Measurements from ENCODE around the gene EHD1.
"Not testable (repeated sequence)": the region's sequence is repeated elsewhere in the genome, so short reads cannot be mapped to it uniquely, and the experiment has no call there.

The EHD1 gene

DNA sequence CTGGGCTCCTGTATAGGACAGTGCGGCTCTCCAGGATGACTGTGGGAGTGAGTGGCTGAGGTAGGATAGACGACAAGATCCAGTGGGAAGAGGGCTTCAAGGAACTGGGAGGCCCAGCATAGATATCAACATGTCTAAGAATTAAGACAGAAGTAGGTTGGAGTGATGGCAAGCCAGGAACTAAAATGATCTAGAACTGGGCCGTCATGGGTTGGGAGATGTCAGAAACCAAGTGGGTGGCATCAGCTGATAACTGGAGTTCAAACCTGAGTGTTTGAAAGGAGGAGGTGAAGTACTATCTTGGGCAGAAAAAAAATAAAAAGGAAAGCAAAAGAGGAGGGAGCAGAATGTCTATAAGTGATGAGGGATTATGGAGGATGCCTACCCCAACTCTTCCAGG, 60.9 kb downstream of the EHD1 start:
- DNase-seq = no peak

GRCh38 chr11:64815433-64815832, 63.0 kb downstream of the EHD1 start:
- not testable (repeated sequence) for DNase-seq

DNA sequence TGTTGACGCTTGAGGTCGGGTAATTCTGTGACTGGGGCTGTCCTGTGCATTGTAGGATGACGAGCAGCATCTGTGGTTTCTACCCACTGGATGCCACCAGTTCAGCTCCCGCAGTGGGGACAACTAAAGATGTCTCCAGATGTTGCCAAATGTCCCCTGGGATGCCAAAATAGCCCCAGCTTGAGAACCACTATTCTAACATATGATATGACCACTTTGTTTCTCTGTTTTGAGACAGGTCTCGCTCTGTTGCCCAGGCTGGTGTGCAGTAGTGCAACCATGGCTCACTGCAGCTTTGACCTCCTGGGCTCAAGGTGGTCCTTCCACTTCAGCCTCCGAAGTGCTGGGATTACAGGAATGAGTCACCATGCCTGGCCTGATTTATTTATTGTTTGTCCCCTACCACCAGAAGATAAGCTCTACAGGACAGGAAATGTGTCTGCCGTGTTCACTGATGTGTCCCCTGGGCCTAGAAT, 63.7 kb downstream of the EHD1 start:
- no peak for DNase-seq

DNA sequence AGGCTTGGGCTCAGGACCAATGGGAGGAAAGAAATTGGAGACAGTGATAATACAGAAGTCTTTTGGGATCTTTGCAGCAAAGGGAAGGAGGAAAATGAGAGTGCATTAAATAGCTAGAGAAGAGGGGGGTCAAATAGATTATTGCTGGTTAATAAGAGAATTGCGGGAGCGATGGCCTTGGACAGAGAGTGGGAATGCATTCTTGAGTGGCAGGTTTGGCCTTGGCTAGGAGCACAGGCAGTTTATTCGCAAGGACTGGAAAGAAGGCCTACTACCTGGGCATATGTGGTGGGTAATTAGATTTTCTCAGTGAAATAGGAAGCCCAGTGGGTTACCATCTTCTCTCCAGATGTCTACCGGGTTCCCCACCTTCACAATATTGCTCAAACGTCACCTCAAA, 64.6 kb downstream of the EHD1 start:
- DNase-seq = no peak

DNA sequence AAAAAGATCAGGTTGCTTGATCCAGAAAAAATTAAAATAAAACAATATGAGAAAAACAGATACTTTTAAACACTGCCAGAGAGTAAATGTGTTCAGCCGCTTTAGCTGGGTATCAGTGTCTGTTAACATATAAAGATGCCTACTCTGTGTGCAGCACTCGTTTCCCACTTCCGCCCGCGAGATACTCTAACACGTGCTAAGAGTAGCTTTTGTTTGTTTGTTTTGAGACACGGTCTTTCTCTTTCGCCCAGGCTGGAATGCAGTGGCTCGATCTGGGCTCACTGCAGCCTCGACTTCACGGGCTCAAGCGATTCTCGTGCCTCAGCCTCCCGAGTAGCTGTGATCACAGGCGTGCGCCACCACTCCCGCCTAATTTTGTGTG, 67.5 kb downstream of the EHD1 start:
- DNase-seq = no peak

DNA sequence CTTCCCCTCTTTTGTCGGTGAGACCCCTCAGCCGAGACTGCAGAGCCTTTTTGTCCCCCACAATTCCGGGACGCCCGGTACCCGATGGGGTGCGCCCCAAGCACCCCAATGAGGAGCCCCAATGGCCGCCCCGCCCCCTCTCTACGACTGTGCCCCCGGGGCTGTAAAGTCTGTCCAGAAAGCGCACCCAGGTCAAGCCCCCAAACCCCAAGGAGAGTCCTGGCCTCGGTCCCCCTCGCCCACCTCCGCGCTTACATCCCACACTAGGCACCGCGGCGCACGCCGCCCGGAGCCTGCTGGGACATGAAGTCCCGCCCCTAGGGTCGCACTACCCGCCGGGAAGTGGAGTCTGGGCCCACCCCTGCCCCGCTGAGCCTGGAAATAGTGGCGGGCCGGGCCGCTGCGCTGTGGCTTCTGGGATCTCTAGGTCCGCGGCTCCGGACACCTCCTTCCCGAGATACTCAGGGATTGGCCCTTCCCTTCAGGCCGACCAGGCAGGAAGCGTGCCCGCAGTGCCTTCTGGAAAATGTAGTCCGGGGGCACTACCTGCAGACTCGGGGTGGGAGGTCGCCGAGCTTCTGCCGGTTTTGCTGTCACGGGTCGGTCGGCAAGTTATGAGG, 68.0 kb downstream of the EHD1 start, which contains the start of gene MEN1:
TSS of gene MEN1 (minus strand) at position 281 of the 620 bp plus-strand sequence. CDS start 442 bp downstream, outside the sequence.
- peak; percentile 98 for DNase-seq

DNA sequence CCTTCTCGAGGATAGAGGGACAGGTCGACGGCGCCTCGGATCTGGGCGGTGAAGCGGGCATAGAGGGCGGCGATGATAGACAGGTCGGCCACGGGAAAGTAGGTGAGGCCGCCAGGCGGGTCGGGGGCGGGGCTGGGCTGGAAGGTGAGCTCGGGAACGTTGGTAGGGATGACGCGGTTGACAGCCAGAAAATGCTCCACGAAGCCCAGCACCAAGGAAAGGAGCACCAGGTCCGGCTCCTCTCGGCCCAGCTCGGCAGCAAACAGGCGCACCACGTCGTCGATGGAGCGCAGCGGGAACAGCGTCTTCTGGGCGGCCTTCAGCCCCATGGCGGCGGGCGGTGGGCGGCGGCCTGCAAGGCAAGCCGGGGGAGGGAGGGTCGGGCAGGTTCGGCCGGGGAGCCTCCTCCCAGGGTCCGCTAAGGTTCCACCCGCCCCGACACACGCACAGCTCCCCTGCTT, 68.6 kb downstream of the EHD1 start:
- peak; percentile 37 for DNase-seq

DNA sequence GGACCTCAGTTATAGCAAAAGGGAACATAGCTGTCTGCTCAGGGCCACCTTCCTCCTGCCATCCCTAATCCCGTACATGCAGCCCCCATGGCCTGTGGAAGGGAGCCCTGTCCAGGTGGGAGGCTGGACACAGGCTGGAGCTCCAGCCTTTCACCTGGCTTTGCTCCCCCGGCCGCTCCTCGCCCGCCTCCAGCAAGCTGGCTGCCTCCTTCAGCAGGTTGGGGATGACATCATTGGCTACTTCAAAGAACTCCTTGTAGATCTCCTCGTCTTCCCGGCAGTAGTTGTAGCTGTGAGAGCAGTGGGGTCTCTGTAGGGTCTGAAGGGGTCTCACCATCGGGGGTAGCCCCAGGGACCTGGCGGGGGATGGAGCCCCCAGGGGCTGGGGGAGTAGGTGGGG, 72.9 kb downstream of the EHD1 start:
- no peak for DNase-seq

- DNase-seq = no peak
Measured at GRCh38 chr11:64804346-64805210, 73.8 kb downstream of the EHD1 start.

DNA sequence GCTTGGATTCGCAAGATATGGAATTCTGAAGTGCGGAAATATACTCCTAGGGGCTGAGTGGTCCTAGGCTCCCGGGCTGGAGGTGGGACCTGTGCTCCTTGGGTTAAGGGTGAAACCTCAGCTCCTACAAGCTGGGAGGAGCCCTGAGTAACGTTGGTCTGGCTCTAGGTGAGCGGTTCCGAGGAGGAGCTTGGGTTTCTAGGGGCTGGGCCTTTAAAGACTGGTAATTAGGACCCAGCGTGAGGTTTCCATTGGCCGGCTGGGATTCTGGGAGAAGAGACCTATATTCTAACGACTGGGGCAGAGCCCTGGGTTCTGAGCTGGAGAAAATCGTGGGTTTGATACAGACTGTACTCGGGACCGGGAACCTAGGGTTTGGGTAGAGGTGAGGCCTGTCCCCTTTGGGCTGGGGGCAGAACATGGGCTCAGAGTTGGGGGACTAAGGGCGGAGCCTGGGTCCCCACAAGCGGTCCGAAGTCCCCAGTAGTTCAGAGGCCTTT, 74.5 kb downstream of the EHD1 start:
- no peak for DNase-seq

GRCh38 chr11:64803158-64803845, 75.1 kb downstream of the EHD1 start, which contains the start of gene MAP4K2:
TSS of gene MAP4K2 (minus strand) at chr11:64803214. CDS start at chr11:64803149, 65 bp downstream.
- DNase-seq = peak; percentile 93

DNA sequence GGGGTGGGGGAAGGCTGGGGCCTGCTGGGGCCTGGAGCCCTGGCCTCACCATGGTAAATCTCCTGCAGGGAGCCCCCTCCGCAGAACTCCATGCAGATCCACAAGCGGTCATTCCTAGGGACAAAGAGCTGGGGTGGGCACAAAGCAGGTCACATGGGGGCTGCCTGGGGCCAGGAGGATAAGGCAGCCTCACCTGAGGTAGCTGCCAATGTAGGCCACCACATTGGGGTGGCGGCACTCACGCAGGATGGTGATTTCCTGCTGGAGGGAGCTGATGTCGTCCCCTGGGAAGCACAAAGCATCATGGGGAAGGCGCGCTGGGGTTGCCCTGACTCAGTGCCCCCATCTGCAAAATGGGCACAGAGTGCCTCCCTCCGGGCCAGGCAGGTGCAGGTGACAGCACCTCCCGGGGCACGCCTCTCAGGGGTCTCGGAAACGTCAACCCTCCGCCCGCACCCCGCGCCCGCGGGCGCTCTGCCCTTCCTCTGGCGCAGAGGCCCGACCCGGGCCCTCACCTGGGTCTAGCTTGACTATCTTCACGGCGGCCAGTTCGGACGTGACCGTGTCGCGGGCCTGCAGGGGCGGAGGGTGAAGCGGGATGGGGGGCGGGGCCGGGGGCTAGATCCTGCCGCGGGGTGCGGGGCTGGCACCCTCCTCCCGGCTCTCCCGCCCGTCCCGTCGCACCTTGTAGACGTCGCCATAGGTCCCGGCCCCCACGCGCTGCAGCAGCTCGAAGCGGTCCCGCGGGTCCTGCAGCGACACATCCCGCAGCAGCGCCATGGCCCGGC, 75.9 kb downstream of the EHD1 start:
- DNase-seq = no peak
